ENCODE data around the gene PRKN.

PRKN gene

GRCh38 chr6:162360901-162361567, 366.5 kb downstream of the PRKN start:
- ATAC-seq (ENCODE audit: insufficient read depth, low read depth) = no peak

GRCh38 chr6:162358625-162359024, 368.9 kb downstream of the PRKN start:
- DNase-seq (no peak), ATAC-seq (ENCODE audit: insufficient read depth, low read depth) (no peak)
- no peak for TF ChIP-seq CTCF (IDR thresholded peaks at IDR 0.05; ENCODE audit: borderline replicate concordance, extremely low read depth, low read length, poor library complexity, severe bottlenecking)
- TF ChIP-seq EZH2 (IDR thresholded peaks at IDR 0.05; ENCODE audit: borderline replicate concordance, low read depth, low read length, severe bottlenecking) = no peak
- Histone ChIP-seq H3K4me3 (ENCODE audit: low read depth in 1 of 2, low read length in 2 of 2) (no peak overlapping the region), H4K20me1 (ENCODE audit: insufficient read depth, low read length) (no peaks in the 10 kb centered on the region), H3K27ac (ENCODE audit: low read length) (no peak overlapping the region), H3K4me2 (ENCODE audit: insufficient read depth, low read length) (no peak overlapping the region), H3K79me2 (ENCODE audit: insufficient read depth, low read length) (no peaks in the 10 kb centered on the region), H3K27me3 (ENCODE audit: insufficient read depth, low read length, poor library complexity) (no peaks in the 10 kb centered on the region), H3K4me1 (ENCODE audit: insufficient read depth, low read length) (no peaks in the 10 kb centered on the region), H3K9me3 (ENCODE audit: insufficient read depth, low read length, severe bottlenecking) (no peaks in the 10 kb centered on the region), H3K9ac (ENCODE audit: low read depth, low read length) (no peak overlapping the region), H2AFZ (ENCODE audit: low read depth, low read length) (no peak overlapping the region), H3K36me3 (ENCODE audit: insufficient read depth, low read length) (no peaks in the 10 kb centered on the region)

More at GRCh38 chr6:162360901-162361567, 366.5 kb downstream of the PRKN start:
- no peaks in the 10 kb centered on the region for H3K36me3 ChIP-seq (ENCODE audit: insufficient read depth, low read length)
- no peak overlapping the region for H3K27ac ChIP-seq (ENCODE audit: low read length)
- no peaks in the 10 kb centered on the region for H3K27me3 ChIP-seq (ENCODE audit: insufficient read depth, low read length, poor library complexity)
- H3K4me2 ChIP-seq (ENCODE audit: insufficient read depth, low read length) = no peak overlapping the region
- no peaks in the 10 kb centered on the region for H4K20me1 ChIP-seq (ENCODE audit: insufficient read depth, low read length)
- TF ChIP-seq CTCF (IDR thresholded peaks at IDR 0.05; ENCODE audit: borderline replicate concordance, extremely low read depth, low read length, poor library complexity, severe bottlenecking) (no peak), EZH2 (IDR thresholded peaks at IDR 0.05; ENCODE audit: borderline replicate concordance, low read depth, low read length, severe bottlenecking) (no peak)
- H3K4me3 ChIP-seq (ENCODE audit: low read depth in 1 of 2, low read length in 2 of 2) = no peak overlapping the region
- H3K79me2 ChIP-seq (ENCODE audit: insufficient read depth, low read length) = no peaks in the 10 kb centered on the region
- no peak for DNase-seq
- no peaks in the 10 kb centered on the region for H3K4me1 ChIP-seq (ENCODE audit: insufficient read depth, low read length)
- H3K9me3 ChIP-seq (ENCODE audit: insufficient read depth, low read length, severe bottlenecking) = no peaks in the 10 kb centered on the region
- no peak overlapping the region for H3K9ac ChIP-seq (ENCODE audit: low read depth, low read length)
- no peak overlapping the region for H2AFZ ChIP-seq (ENCODE audit: low read depth, low read length)

GRCh38 chr6:162345051-162345511, 382.5 kb downstream of the PRKN start:
- H3K4me1 ChIP-seq (ENCODE audit: insufficient read depth, low read length) = no peaks in the 10 kb centered on the region
- H3K9me3 ChIP-seq (ENCODE audit: insufficient read depth, low read length, severe bottlenecking) = no peaks in the 10 kb centered on the region
- DNase-seq (no peak), ATAC-seq (ENCODE audit: insufficient read depth, low read depth) (no peak)
- no peak for TF ChIP-seq EZH2 (IDR thresholded peaks at IDR 0.05; ENCODE audit: borderline replicate concordance, low read depth, low read length, severe bottlenecking)
- TF ChIP-seq CTCF (IDR thresholded peaks at IDR 0.05; ENCODE audit: borderline replicate concordance, extremely low read depth, low read length, poor library complexity, severe bottlenecking) = no peak
- no peaks in the 10 kb centered on the region for H3K79me2 ChIP-seq (ENCODE audit: insufficient read depth, low read length)
- H3K4me3 ChIP-seq (ENCODE audit: low read depth in 1 of 2, low read length in 2 of 2) = no peak overlapping the region
- H2AFZ ChIP-seq (ENCODE audit: low read depth, low read length) = no peak overlapping the region
- no peaks in the 10 kb centered on the region for H3K27me3 ChIP-seq (ENCODE audit: insufficient read depth, low read length, poor library complexity)
- H3K4me2 ChIP-seq (ENCODE audit: insufficient read depth, low read length) = no peak overlapping the region
- H4K20me1 ChIP-seq (ENCODE audit: insufficient read depth, low read length) = no peaks in the 10 kb centered on the region
- no peak overlapping the region for H3K27ac ChIP-seq (ENCODE audit: low read length)
- no peaks in the 10 kb centered on the region for H3K36me3 ChIP-seq (ENCODE audit: insufficient read depth, low read length)
- H3K9ac ChIP-seq (ENCODE audit: low read depth, low read length) = no peak overlapping the region

Data from DND-41 (cell line).